ENCODE measurements around the gene CC2D2B. TPM values are rescaled to one million over a fixed set of nuclear protein-coding genes. Genes with fewer than 3 reads are reported as not detected.

CC2D2B gene
- total and polyA plus RNA-seq, 8 donors: 0.09 to 0.55 (median 0.39) TPM; not detected in 2

DNA sequence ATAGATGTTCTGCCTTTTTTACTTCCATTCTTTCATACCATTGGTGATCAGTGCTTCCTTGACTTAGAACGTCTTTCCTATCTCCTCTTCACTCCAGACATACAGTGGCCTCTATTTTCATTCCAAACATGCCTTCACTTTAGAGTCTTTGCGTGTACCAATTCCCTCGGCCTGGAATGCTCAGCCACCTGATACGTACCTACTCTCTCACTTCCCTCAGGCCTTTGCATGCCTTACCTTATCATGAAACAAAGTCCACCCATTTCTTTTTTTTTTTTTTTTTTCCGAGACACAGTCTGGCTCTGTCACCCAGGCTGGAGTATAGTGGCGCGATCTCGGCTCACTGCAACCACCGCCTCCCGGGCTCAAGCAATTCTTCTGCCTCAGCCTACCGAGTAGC is 133.4 kb downstream of the CC2D2B start:
- DNase-seq (no peak), FAIRE-seq (no peak), ATAC-seq (no peak)
- 92 to 93% methylated on average over 11 of the region's 11 CpGs for WGBS, 2 donors
- no peaks in the 10 kb centered on the region for H3K36me3 ChIP-seq
- intact Hi-C loops (cut with DNase I): no loop called here
- TF ChIP-seq, protein P1, sequence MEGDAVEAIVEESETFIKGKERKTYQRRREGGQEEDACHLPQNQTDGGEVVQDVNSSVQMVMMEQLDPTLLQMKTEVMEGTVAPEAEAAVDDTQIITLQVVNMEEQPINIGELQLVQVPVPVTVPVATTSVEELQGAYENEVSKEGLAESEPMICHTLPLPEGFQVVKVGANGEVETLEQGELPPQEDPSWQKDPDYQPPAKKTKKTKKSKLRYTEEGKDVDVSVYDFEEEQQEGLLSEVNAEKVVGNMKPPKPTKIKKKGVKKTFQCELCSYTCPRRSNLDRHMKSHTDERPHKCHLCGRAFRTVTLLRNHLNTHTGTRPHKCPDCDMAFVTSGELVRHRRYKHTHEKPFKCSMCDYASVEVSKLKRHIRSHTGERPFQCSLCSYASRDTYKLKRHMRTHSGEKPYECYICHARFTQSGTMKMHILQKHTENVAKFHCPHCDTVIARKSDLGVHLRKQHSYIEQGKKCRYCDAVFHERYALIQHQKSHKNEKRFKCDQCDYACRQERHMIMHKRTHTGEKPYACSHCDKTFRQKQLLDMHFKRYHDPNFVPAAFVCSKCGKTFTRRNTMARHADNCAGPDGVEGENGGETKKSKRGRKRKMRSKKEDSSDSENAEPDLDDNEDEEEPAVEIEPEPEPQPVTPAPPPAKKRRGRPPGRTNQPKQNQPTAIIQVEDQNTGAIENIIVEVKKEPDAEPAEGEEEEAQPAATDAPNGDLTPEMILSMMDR (IDR thresholded peaks at IDR 0.05): no peak
- H3K4me3 ChIP-seq: no peak overlapping the region
- H3K9me3 ChIP-seq: no peaks in the 10 kb centered on the region
- no peaks in the 10 kb centered on the region for H3K27me3 ChIP-seq
- H3K27ac ChIP-seq: no peak overlapping the region
- H3K4me1 ChIP-seq: peaks cover 0 to 10% (median 0%) of the 10 kb centered on the region in 3 donors

DNA sequence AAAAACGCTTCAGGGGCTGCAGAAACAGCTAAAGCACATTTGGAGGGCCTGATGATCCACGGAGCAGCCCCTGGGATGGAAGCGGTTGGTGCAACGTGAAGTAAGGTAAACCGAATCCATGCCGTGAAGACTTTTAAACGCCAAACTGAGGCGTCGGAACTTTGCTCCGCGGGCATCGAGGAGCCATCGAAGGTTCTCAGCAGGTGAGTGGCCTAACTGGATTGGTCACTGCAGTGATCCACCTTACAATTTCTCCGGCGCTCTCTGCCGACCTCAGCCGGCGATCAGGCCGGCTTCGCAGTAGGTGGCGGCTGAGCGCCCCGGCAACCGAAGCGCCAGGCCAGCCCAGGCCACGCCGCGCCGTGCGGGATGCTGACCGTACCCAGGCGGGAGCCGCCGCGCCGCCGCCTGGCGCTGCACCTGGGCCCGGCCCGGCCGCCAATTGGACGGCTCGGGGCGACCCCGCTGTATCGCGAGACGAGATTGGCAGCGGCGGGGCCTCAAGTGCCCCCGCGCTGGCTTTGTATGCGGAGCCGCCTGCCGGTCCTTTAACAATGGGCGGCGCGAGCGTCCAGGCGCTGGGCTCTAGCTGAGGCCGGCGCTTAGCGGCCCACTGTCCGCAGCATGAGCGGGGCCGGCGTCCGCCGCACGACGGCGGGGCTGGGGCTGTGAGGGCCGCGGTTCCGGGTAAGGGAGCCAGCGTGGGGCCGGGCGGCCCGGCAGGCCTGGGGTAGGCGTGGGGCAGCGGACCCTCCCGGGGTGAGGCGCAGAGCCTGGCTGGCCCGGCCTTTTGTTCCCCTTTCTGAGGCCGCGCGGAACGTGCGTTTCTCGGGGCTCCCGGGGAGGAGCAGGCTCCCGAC is 135.5 kb downstream of the CC2D2B start, which contains the start of gene CCNJ:
CCNJ (plus strand) TSS at position 551 of the 860 bp plus-strand sequence. CDS start 811 bp downstream, outside the sequence.
- TF ChIP-seq, protein P1 (IDR thresholded peaks at IDR 0.05): no peak
- intact Hi-C loops (cut with DNase I): no loop called here
- H3K36me3 ChIP-seq: no peaks in the 10 kb centered on the region
- FAIRE-seq: no peak
- H3K4me3 ChIP-seq: peak within 1 kb of the TSS; percentile 54 to 81 (median 74)
- ATAC-seq: peak; percentile 89 to 97 (median 94)
- peak within 1 kb of the TSS; percentile 63 to 81 (median 74) for H3K27ac ChIP-seq
- no peaks in the 10 kb centered on the region for H3K9me3 ChIP-seq
- peaks cover 0 to 10% (median 0%) of the 10 kb centered on the region in 3 donors for H3K4me1 ChIP-seq
- no peaks in the 10 kb centered on the region for H3K27me3 ChIP-seq
- DNase-seq: peak; percentile 84 to 95 (median 87)
- WGBS, 2 donors: 4% methylated on average over 71 to 92 of the region's 92 CpGs

- Histone ChIP-seq H3K27me3 (no peaks in the 10 kb centered on the region), H3K4me3 (peak overlapping the region; percentile 54 to 81 (median 74)), H3K27ac (peak overlapping the region; percentile 63 to 81 (median 74)), H3K36me3 (no peaks in the 10 kb centered on the region), H3K9me3 (no peaks in the 10 kb centered on the region), H3K4me1 (peaks cover 0 to 10% (median 0%) of the 10 kb centered on the region in 3 donors)
- FAIRE-seq (no peak), ATAC-seq (peak; percentile 59 to 76 (median 69)), DNase-seq (peak; percentile 39 to 84 (median 49))
- 1% methylated on average over 57 to 58 of the region's 58 CpGs for WGBS, 2 donors
- TF ChIP-seq, protein P1 (IDR thresholded peaks at IDR 0.05): no peak
- intact Hi-C loops (cut with DNase I): no loop called here
These were observed 136.3 kb downstream of the CC2D2B start for GRCh38 chr10:96043893-96044715.

GRCh38 chr10:96044736-96045135 is 137.0 kb downstream of the CC2D2B start:
- Histone ChIP-seq H3K4me3 (peak overlapping the region; percentile 54 to 81 (median 74)), H3K27ac (peak overlapping the region in 2 of 4 donors; percentile 80 to 81), H3K36me3 (no peaks in the 10 kb centered on the region), H3K9me3 (no peaks in the 10 kb centered on the region), H3K27me3 (no peaks in the 10 kb centered on the region), H3K4me1 (peaks cover 0 to 10% (median 0%) of the 10 kb centered on the region in 3 donors)
- TF ChIP-seq, protein P1 (IDR thresholded peaks at IDR 0.05): no peak
- FAIRE-seq (no peak), ATAC-seq (no peak), DNase-seq (no peak)
- 36 to 47% methylated on average over 8 of the region's 8 CpGs for WGBS, 2 donors
- intact Hi-C loops (cut with DNase I): no loop called here
